NCI-H1436 treated with DMSO at 0.1 percent for 48 hours (cell line): ENCODE results near the gene CLASP1.

ENCODE experiments used
- DNase-seq: peaks from one replicate; lab custom pipeline; 2025; lab: John Stamatoyannopoulos, UW

CLASP1 gene

GRCh38 chr2:121287956-121288355 is 361.3 kb downstream of the CLASP1 start:
- DNase-seq: no peak
